Adrenal gland (tissue), 12 donors: ENCODE results near the gene HYI. TPM values are rescaled to one million over a fixed set of nuclear protein-coding genes. Genes with fewer than 3 reads are reported as not detected.

Experiments
- DNase-seq, 7 donors: peaks; one replicate each; pipeline ENCODE4 v3.0.0-alpha.2; 2019 to 2020
- H3K27ac ChIP-seq, 5 donors: fragments of 200-600 bp; sonication (generic) in 4 of 5; 1 replicate in 3 of 5; 2 replicates in 2 of 5; pipeline versions ENCODE4 v1.5.1 to v1.8.0; 2016 to 2020; ENCODE audit warnings: mild to moderate bottlenecking in 1 of 5
- H3K27me3 ChIP-seq: fragments of 200-600 bp; 2 replicates; pipeline ENCODE4 v1.8.0; 2021
- H3K36me3 ChIP-seq, 2 donors: fragments of 200-600 bp; replicated peaks in 1 of 2; 1 replicate in 1 of 2; 2 replicates in 1 of 2; pipeline versions ENCODE4 v1.5.1 to v1.8.0; 2018 to 2022
- H3K4me1 ChIP-seq, 2 donors: fragments of 200-600 bp; replicated peaks in 1 of 2; 1 replicate in 1 of 2; 2 replicates in 1 of 2; pipeline versions ENCODE4 v1.5.1 to v1.8.0; 2018 to 2021
- H3K4me3 ChIP-seq, 4 donors: fragments of 200-600 bp; sonication (generic) in 3 of 4; one replicate each; pipeline ENCODE4 v1.5.1; 2016 to 2018
- H3K9me3 ChIP-seq, 3 donors: fragments of 200-600 bp; sonication (generic) in 1 of 3; replicated peaks in 1 of 3; 1 replicate in 2 of 3; 2 replicates in 1 of 3; pipeline versions ENCODE4 v1.5.1 to v1.8.0; 2016 to 2021
- POLR2A ChIP-seq, 2 donors: fragments of 450-650 bp; IDR thresholded peaks; one replicate each; pipeline ENCODE4 v1.6.1; 2017; ENCODE audit warnings: antibody characterized with exemption in 2 of 2, mild to moderate bottlenecking in 2 of 2, moderate library complexity in 1 of 2
- WGBS, 4 donors: extraction: QIAGEN DNeasy Blood & Tissue Kit in 2 of 4; methylation state at CpG; one replicate each; pipeline versions ENCODE4 v1.1.5 to v1.1.7; 2013 to 2017; 5-methylcytosine and 5-hydroxymethylcytosine counted together
- intact Hi-C, 2 donors: fragments of 100-400 bp; cut with DNase I; formaldehyde crosslinking; loops; one replicate each; pipeline versions ENCODE4 v1.14.1 to v1.15.0; 2022 to 2023
- polyA plus RNA-seq, 3 donors: library from polyadenylated mRNA; stranded (reverse); fragments of 200-250 nt in 2 of 3; fragments of 350-450 nt in 1 of 3; fragmentation: Illumina TruSeq in 1 of 3; extraction: RNeasy Lipid Tissue Mini Kit (QIAGEN cat#74804) in 1 of 3; gene quantifications; one replicate each; pipeline ENCODE4 v1.2.3, GENCODE V29; 2013 to 2014
- total RNA-seq, 9 donors: library from RNA; depleted of rRNA in 4 of 9; stranded (reverse); fragments of >200 nt in 4 of 9; fragments of 120-200 nt in 1 of 9; fragmentation: NEBNext Ultra II Directional in 1 of 9; extraction: Animal tissue kit (Norgen Biotek cat#: 25700) in 1 of 9; gene quantifications; one replicate each; pipeline versions ENCODE4 v1.1.0 to v1.2.4, GENCODE V29; 2013 to 2023
- TF ChIP-seq, protein P1 (sequence below), 6 experiments: fragments of 450-650 bp in 4 of 6; fragments of 200-600 bp in 2 of 6; sonication (generic) in 1 of 6; IDR thresholded peaks; 1 replicate in 5 of 6; 2 replicates in 1 of 6; pipeline versions ENCODE4 v1.5.1 to v1.8.0; 2016 to 2021; ENCODE audit warnings: antibody characterized with exemption in 6 of 6, mild to moderate bottlenecking in 2 of 6, moderate library complexity in 1 of 6
- donor health status: healthy with polysubstance abuse.
- donor health status: Bipolar disorder and iron deficiency.
- donor health status: DM: yes; HTN: yes; CAD: no.
- donor health status: DM: no; HTN: no; CAD: no.
- donor health status: DM: no; HTN: no; CAD: no.
- donor health status: DM: yes; HTN: yes; CAD: no.

Gene HYI
- total and polyA plus RNA-seq, 12 donors, result 24.7 to 209 (median 51.9) TPM

DNA sequence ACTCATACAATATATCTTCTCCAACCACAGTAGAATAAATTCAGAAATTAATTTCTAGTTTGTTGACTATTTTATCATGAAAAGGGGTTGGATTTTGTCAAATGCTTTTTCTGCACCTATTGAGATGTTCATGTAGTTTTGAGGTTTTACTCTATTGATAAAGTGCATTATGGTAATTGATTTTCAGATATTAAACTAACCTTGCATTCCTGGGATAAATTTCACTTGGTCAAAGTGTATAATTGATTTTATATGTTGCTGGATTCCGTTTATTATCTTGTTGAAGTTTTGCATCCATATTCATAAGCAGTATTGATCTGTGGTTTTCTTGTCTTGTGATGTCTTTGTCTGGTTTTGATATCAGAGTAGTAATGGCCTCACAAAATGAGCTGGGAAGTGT lies 34.4 kb upstream of the HYI start:
- TF ChIP-seq, protein P1, sequence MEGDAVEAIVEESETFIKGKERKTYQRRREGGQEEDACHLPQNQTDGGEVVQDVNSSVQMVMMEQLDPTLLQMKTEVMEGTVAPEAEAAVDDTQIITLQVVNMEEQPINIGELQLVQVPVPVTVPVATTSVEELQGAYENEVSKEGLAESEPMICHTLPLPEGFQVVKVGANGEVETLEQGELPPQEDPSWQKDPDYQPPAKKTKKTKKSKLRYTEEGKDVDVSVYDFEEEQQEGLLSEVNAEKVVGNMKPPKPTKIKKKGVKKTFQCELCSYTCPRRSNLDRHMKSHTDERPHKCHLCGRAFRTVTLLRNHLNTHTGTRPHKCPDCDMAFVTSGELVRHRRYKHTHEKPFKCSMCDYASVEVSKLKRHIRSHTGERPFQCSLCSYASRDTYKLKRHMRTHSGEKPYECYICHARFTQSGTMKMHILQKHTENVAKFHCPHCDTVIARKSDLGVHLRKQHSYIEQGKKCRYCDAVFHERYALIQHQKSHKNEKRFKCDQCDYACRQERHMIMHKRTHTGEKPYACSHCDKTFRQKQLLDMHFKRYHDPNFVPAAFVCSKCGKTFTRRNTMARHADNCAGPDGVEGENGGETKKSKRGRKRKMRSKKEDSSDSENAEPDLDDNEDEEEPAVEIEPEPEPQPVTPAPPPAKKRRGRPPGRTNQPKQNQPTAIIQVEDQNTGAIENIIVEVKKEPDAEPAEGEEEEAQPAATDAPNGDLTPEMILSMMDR (IDR thresholded peaks at IDR 0.05), result no peak
- no peak for TF ChIP-seq POLR2A (IDR thresholded peaks at IDR 0.05)
- WGBS, 4 donors, result 35 to 57% (median 49%) methylated on average over 1 of the region's 1 CpG
- intact Hi-C loops, result no loop called here
- H3K27me3 ChIP-seq, result no peaks in the 10 kb centered on the region
- peaks cover 0 to 11% (median 3%) of the 10 kb centered on the region in 3 donors for H3K9me3 ChIP-seq
- no peaks in the 10 kb centered on the region for H3K4me1 ChIP-seq
- H3K36me3 ChIP-seq, result no peaks in the 10 kb centered on the region
- no peak overlapping the region for H3K27ac ChIP-seq
- no peak for DNase-seq
- H3K4me3 ChIP-seq, result no peak overlapping the region

DNA sequence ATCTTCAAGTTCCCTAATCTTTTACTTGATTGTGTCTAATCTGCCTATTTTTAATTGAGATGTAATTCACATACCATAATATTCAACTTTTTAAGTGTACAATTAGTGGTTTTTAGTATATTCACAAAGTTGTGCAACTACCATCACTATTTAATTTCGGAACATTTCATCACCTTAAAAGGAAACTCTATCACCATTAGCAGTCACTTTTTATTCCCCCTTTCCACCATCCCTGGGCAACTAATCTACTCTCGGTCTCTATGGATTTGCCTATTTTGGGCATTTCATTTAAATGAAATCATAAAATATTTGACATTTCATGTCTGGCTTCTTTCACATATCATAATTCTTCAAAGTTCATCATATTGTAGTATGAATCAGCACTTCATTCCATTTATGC lies 30.6 kb upstream of the HYI start:
- Histone ChIP-seq H3K36me3 (no peaks in the 10 kb centered on the region), H3K9me3 (peaks cover 0 to 7% (median 0%) of the 10 kb centered on the region in 3 donors), H3K4me1 (no peaks in the 10 kb centered on the region), H3K4me3 (no peak overlapping the region), H3K27ac (no peak overlapping the region), H3K27me3 (no peaks in the 10 kb centered on the region)
- 88 to 98% (median 90%) methylated on average over 2 of the region's 2 CpGs for WGBS, 4 donors
- intact Hi-C loops, result no loop called here
- DNase-seq, result no peak
- TF ChIP-seq, protein P1 (IDR thresholded peaks at IDR 0.05), result no peak
- no peak for TF ChIP-seq POLR2A (IDR thresholded peaks at IDR 0.05)

DNA sequence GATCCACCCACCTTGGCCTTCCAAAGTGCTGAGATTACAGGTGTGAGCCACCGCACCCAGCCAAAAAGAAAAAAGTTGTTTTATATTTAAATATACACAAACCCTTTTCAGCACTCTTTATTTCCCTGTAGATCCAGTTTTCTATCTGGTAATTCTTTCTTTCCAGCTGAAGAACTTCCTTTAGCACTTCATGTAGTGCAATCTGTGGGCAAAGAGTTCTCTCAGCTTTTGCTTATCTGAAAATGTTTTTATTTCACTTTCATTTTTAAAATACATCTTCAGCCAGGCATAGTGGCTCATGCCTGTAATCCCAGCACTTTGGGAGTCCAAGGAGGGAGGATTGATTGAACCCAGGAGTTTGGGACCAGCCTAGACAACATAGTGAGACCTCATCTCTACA lies 28.5 kb upstream of the HYI start:
- WGBS, 4 donors, result 91 to 100% (median 98%) methylated on average over 1 of the region's 1 CpG
- DNase-seq, result no peak
- TF ChIP-seq POLR2A (IDR thresholded peaks at IDR 0.05), result no peak
- TF ChIP-seq, protein P1 (IDR thresholded peaks at IDR 0.05), result no peak
- Histone ChIP-seq H3K9me3 (peaks cover 0 to 7% (median 0%) of the 10 kb centered on the region in 3 donors), H3K27me3 (no peaks in the 10 kb centered on the region), H3K36me3 (no peaks in the 10 kb centered on the region), H3K27ac (no peak overlapping the region), H3K4me1 (no peaks in the 10 kb centered on the region), H3K4me3 (no peak overlapping the region)
- intact Hi-C loops, result no loop called here

DNA sequence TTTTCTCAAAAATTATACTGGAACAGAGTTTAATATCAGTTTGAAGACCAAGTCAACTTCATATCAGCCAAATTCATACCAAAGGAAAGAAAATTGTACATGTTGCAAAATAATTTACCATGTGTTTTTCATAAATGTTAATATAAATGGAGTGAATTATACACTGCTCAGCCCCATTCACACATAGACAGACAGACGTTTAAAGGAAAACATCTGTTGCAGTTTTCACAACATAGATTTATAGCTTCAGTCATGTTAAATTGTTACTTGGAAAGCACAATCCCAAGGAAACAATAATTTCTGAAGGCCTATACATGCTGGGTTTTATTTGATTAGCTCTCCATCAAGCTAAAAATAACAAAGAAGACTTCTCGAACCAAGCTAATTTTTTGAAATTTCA lies 27.8 kb upstream of the HYI start:
- Histone ChIP-seq H3K36me3 (no peaks in the 10 kb centered on the region), H3K27ac (no peak overlapping the region), H3K4me1 (no peaks in the 10 kb centered on the region), H3K4me3 (no peak overlapping the region), H3K27me3 (no peaks in the 10 kb centered on the region), H3K9me3 (peaks cover 0 to 5% (median 0%) of the 10 kb centered on the region in 3 donors)
- intact Hi-C loops, result no loop called here
- TF ChIP-seq, protein P1 (IDR thresholded peaks at IDR 0.05), result no peak
- TF ChIP-seq POLR2A (IDR thresholded peaks at IDR 0.05), result no peak
- WGBS, 4 donors, result 79 to 83% (median 79%) methylated on average over 2 of the region's 2 CpGs
- DNase-seq, result no peak
